NOMO-1 treated with DMSO at 0.1 percent for 48 hours (cell line): ENCODE results near the gene LIMCH1.
"Not testable (repeated sequence)": the region's sequence is repeated elsewhere in the genome, so short reads cannot be mapped to it uniquely, and the experiment has no call there.

Experiments used
- DNase-seq: peaks from one replicate; lab custom pipeline; 2025; ENCODE audit not compliant: unreplicated experiment; lab: John Stamatoyannopoulos, UW

Gene LIMCH1

GRCh38 chr4:41719417-41719816 lies 181.5 kb downstream of the LIMCH1 start:
- DNase-seq, result no peak

GRCh38 chr4:41722181-41722580 lies 184.2 kb downstream of the LIMCH1 start:
- no peak for DNase-seq

GRCh38 chr4:41723286-41723685 lies 185.3 kb downstream of the LIMCH1 start:
- no peak for DNase-seq

GRCh38 chr4:41725254-41725653 lies 187.3 kb downstream of the LIMCH1 start:
- no peak for DNase-seq

- DNase-seq, result no peak
Observed at GRCh38 chr4:41727861-41728572, 190.1 kb downstream of the LIMCH1 start.

GRCh38 chr4:41728573-41728913 lies 190.6 kb downstream of the LIMCH1 start:
- DNase-seq, result no peak

GRCh38 chr4:41731569-41732126 lies 193.7 kb downstream of the LIMCH1 start:
- no peak for DNase-seq

GRCh38 chr4:41734371-41734770 lies 196.4 kb downstream of the LIMCH1 start:
- DNase-seq, result no peak

GRCh38 chr4:41737491-41737890 lies 199.5 kb downstream of the LIMCH1 start:
- not testable (repeated sequence) for DNase-seq

- DNase-seq, result no peak
Observed at GRCh38 chr4:41741354-41741753, 203.4 kb downstream of the LIMCH1 start.

GRCh38 chr4:41744572-41745291 lies 206.8 kb downstream of the LIMCH1 start:
- no peak for DNase-seq

GRCh38 chr4:41745292-41746024 lies 207.5 kb downstream of the LIMCH1 start:
- no peak for DNase-seq

- no peak for DNase-seq
Observed at GRCh38 chr4:41746025-41746439, 208.1 kb downstream of the LIMCH1 start.

GRCh38 chr4:41746440-41747229 lies 208.7 kb downstream of the LIMCH1 start:
- no peak for DNase-seq

- DNase-seq, result no peak
Observed at GRCh38 chr4:41747230-41748055, 209.5 kb downstream of the LIMCH1 start.

- no peak for DNase-seq
Observed at GRCh38 chr4:41748074-41748570, 210.2 kb downstream of the LIMCH1 start.

GRCh38 chr4:41748571-41749475 lies 210.9 kb downstream of the LIMCH1 start, which contains the start of gene PHOX2B:
Gene PHOX2B, minus strand, starts transcription at chr4:41748725. Its CDS starts 115 bp downstream, at chr4:41748610.
- no peak for DNase-seq

GRCh38 chr4:41749631-41750039 lies 211.7 kb downstream of the LIMCH1 start:
- DNase-seq, result no peak
